Measurements from ENCODE around the gene PLSCR2. TPM values are rescaled to one million over a fixed set of nuclear protein-coding genes. Genes with fewer than 3 reads are reported as not detected.

PLSCR2 gene
- total and polyA plus RNA-seq, 7 donors = not detected

DNA sequence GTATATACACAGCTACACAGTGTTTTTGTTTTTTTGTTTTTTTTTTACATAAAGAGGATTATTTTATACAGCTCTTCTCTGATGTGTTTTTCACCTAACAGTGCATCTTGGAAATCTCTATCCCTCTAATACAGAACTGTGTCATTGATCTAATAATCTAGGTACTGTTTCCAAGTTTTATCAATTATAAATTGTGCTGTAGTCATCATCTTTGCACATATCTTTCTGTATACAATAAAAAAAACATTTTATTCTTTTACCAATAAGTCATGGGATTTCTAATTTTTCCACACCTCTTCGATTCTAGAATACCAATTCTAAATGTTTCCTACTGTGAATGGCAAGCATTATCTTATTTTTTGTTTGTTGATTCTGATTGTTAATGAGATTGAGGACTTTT, 1.7 kb upstream of the PLSCR2 start:
- H3K9me3 ChIP-seq = no peaks in the 10 kb centered on the region
- no peak overlapping the region for H3K27ac ChIP-seq
- H3K4me1 ChIP-seq = no peaks in the 10 kb centered on the region
- no peaks in the 10 kb centered on the region for H3K27me3 ChIP-seq (ENCODE audit: insufficient read depth in 3 of 3, low read length in 2 of 3)
- 92 to 98% (median 94%) methylated on average over 1 of the region's 1 CpG for whole genome bisulfite sequencing, 3 donors
- no peaks in the 10 kb centered on the region for H3K36me3 ChIP-seq (ENCODE audit: insufficient read depth in 1 of 2, low read depth in 1 of 2)
- H3K4me3 ChIP-seq = no peak overlapping the region
- ATAC-seq = no peak
- no peak for DNase-seq
- TF ChIP-seq, protein P1, sequence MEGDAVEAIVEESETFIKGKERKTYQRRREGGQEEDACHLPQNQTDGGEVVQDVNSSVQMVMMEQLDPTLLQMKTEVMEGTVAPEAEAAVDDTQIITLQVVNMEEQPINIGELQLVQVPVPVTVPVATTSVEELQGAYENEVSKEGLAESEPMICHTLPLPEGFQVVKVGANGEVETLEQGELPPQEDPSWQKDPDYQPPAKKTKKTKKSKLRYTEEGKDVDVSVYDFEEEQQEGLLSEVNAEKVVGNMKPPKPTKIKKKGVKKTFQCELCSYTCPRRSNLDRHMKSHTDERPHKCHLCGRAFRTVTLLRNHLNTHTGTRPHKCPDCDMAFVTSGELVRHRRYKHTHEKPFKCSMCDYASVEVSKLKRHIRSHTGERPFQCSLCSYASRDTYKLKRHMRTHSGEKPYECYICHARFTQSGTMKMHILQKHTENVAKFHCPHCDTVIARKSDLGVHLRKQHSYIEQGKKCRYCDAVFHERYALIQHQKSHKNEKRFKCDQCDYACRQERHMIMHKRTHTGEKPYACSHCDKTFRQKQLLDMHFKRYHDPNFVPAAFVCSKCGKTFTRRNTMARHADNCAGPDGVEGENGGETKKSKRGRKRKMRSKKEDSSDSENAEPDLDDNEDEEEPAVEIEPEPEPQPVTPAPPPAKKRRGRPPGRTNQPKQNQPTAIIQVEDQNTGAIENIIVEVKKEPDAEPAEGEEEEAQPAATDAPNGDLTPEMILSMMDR (IDR thresholded peaks at IDR 0.05) = no peak
- intact Hi-C loops (cut with DNase I) = no loop called here

DNA sequence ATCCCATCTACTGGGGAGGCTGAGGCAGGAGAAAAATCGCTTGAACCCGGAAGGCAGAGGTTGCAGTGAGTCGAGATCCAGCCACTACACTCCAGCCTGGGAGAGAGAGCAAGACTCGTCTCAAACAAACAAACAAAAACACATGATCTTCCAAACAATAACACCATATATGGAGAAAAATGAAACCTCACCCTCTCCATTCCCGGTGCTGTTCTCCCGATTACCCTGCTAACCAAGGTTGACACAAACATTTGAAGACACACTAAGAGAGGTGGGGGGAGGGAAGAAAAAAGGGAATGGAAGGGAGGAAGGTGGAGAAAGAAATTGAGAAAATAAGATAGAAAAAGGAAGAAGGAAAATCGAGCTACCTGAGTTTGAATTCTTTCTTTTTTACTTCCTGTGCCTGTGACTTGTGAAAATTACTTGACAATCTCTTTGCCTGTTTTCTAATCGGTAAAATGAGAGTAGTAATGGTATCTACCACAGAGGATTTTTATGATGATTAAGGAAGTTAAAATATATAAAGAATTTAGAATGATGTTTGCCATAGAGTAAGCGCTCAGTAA, 1.1 kb upstream of the PLSCR2 start:
- Histone ChIP-seq H3K36me3 (ENCODE audit: insufficient read depth in 1 of 2, low read depth in 1 of 2) (no peaks in the 10 kb centered on the region), H3K27ac (no peak overlapping the region), H3K27me3 (ENCODE audit: insufficient read depth in 3 of 3, low read length in 2 of 3) (no peaks in the 10 kb centered on the region), H3K4me3 (no peak overlapping the region), H3K4me1 (no peaks in the 10 kb centered on the region), H3K9me3 (no peaks in the 10 kb centered on the region)
- no peak for ATAC-seq
- TF ChIP-seq, protein P1 (IDR thresholded peaks at IDR 0.05) = no peak
- WGBS, 3 donors = 83 to 87% (median 84%) methylated on average over 9 of the region's 9 CpGs
- intact Hi-C loops (cut with DNase I) = no loop called here
- no peak for DNase-seq

DNA sequence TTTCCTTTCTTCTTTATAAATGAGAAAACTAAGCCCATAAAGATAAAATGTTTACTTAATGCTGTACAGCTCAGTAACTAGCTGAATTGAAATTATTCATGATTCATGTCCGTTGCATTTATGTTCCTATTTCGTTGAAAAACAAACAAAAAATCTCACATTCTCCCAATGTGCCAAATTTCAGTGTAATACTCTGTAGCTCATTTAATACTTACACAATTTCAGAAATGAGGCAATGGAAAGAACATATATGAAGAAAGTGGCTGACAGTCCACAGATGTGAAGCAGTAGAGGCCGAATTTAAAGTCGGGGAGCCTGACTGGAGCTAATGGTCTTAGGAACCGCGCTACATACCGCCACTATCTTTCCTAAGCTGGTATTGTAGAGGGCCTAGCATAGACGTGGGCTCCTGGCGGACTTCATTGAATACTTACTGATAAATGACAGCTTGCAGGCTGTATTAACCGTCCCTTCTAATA, 651 bp downstream of the PLSCR2 start:
- DNase-seq (no peak), ATAC-seq (no peak)
- Histone ChIP-seq H3K4me1 (no peaks in the 10 kb centered on the region), H3K27ac (no peak overlapping the region), H3K36me3 (ENCODE audit: insufficient read depth in 1 of 2, low read depth in 1 of 2) (no peaks in the 10 kb centered on the region), H3K27me3 (ENCODE audit: insufficient read depth in 3 of 3, low read length in 2 of 3) (no peaks in the 10 kb centered on the region), H3K4me3 (peak overlapping the region; percentile 71), H3K9me3 (no peaks in the 10 kb centered on the region)
- 68 to 85% (median 76%) methylated on average over 10 of the region's 10 CpGs for WGBS, 3 donors
- intact Hi-C loops (cut with DNase I) = no loop called here
- TF ChIP-seq, protein P1 (IDR thresholded peaks at IDR 0.05) = no peak

DNA sequence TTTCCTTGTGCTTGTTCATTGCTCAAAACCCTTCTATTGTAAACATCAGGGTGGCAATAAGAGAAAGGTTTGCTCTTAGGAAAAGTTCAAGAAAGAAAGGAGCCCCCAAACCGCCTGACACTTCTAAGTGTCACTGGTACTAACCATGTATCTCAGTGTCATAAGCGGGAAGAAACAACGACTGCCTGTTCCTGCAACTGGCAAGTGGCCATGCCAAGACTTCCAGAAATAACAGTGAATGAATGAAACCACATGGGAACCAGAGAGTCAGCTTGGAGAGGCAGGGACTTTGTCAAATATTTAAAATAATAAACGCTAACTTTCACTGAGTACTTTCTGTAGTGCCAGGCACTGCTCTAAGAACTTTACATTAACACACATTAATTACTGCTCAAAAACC, 1.1 kb downstream of the PLSCR2 start:
- TF ChIP-seq, protein P1 (IDR thresholded peaks at IDR 0.05) = no peak
- Histone ChIP-seq H3K36me3 (ENCODE audit: insufficient read depth in 1 of 2, low read depth in 1 of 2) (no peaks in the 10 kb centered on the region), H3K4me1 (no peaks in the 10 kb centered on the region), H3K4me3 (no peak overlapping the region), H3K27me3 (ENCODE audit: insufficient read depth in 3 of 3, low read length in 2 of 3) (no peaks in the 10 kb centered on the region), H3K9me3 (no peaks in the 10 kb centered on the region), H3K27ac (no peak overlapping the region)
- 38 to 50% (median 40%) methylated on average over 4 of the region's 4 CpGs for WGBS, 3 donors
- intact Hi-C loops (cut with DNase I) = no loop called here
- ATAC-seq (no peak), DNase-seq (no peak)

DNA sequence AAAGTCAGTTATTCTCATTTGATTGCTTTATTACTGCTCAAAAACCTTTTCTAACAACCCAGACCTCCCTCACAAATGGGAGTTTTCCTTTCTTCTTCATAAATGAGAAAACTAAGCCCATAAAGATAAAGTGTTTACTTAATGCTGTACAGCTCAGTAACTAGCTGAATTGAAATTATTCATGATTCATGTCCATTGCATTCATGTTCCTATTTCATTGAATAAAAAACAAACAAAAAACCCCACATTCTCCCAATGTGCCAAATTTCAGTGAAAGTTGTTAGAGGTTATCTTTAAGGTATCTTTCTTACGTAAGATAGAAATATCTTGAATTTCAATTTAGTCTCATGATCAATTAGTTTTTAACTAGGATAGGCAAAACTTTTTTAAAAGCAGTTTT, 2.8 kb downstream of the PLSCR2 start:
- WGBS, 3 donors = 0 to 50% (median 43%) methylated on average over 1 of the region's 1 CpG
- intact Hi-C loops (cut with DNase I) = no loop called here
- no peak overlapping the region for H3K27ac ChIP-seq

More for the DNA sequence above, 2.8 kb downstream of the PLSCR2 start:
- ATAC-seq = no peak
- TF ChIP-seq, protein P1 (IDR thresholded peaks at IDR 0.05) = no peak
- Histone ChIP-seq H3K4me1 (no peaks in the 10 kb centered on the region), H3K27me3 (ENCODE audit: insufficient read depth in 3 of 3, low read length in 2 of 3) (no peaks in the 10 kb centered on the region), H3K36me3 (ENCODE audit: insufficient read depth in 1 of 2, low read depth in 1 of 2) (no peaks in the 10 kb centered on the region), H3K9me3 (no peaks in the 10 kb centered on the region), H3K4me3 (no peak overlapping the region)
- no peak for DNase-seq

Measured in psoas muscle (tissue), 8 donors.